Measurements from ENCODE around the gene NFILZ.

Gene NFILZ

DNA sequence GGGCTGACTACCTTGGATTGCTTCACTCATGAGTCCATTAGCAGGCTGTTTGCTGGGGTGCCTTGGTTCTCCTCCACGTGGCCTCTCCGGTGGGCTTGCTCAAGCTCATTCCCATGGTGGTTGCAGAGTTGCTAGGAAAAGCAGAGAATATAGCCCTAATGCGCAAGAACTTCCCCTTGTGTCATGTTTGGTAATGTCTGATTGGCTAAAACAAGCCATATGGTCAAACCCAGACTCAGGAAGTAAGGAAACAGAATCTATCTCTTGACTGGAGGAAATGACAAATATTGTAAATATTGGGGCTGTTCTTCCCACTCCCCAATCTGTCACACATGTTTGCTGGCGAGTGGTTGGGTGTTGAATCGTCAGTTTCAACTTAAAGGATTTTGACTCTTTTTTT is 12.1 kb downstream of the NFILZ start:
- no peak for DNase-seq

DNA sequence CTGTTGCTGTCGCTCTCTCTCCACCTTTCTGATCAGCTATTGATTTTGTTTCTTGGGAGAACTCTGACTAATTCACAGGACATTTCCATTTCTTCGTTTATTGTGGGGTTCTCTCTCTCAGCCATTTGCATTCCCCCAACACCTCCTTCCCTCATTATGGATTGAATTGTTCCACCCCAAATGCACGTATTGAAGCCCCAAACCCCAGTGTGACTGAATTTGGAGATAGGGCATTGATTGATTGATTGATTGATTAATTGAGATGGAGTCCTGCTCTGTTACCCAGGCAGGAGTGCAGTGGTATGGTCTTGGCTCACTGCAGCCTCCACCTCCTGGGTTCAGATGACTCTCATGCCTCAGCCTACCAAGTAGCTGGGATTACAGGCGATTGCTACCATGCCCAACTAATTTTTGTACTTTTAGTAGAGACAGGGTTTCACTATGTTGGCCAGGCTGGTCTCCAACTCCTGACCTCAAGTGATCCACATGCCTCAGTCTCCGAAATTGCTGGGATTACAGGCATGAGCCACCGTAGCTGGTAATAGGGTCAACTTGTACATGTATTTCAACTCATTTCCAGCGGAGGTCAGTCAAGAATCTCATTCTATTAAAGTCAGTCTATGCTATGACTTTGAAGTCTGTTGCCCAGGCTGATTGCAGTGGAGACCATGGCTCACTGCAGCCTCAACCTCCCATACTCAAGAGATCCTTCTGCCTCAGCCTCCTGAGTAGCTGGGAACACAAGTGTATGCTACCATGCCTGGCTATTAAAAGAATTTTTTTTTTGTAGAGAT is 13.6 kb downstream of the NFILZ start:
- DNase-seq = no peak

DNA sequence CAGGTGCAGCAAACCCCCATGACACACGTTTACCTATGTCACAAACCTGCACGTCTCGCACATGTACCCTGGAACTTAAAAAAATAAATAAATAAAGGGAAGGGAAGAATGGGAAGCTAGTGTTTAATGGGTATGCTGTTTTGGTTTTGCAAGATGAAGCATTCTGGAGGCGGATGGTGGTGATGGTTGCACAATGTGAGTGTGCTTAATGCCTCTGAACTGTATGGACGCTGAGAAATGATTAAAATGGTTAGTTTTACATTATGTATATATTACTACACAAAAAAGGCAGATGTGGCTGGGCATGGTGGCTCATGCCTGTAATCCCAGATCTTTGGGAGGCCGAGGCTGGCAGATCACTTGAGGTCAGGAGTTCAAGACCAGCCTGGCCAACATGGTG is 17.8 kb downstream of the NFILZ start:
- DNase-seq = no peak

DNA sequence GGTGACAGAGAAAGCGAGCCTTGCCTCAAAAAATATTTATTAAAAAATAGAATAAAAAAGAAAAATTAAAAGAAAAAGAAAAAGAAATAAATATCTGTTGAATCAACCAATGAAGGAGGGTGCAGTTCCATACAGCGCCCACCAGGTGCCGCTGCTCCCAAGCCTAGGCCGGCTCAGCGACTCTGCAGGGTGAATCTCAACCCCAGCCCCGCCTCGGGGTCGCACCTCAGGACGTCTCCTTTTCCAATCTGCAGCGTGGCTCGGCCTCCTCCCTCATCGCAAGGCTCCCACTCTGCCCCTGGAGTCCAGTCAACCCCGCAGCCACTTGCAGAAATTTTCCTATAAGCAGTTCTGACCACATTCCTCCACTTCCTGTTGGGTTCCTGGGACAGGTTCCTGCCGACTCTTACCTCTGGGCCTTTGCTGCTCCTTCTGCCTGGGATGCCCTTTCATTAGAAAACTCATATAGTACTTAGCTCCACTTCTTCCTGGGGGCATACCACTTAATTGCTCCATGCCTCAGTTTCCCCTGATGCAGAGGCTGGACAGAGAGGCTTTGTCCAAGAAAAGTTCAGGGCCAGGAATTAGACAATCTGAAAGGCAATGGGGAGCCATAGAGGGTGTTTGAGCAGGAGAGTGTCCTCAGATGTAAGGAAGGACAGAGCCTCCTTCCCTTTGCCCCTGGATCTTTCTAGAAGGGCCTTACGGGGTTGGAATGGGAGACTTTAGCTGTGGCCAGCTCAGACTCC is 24.3 kb downstream of the NFILZ start:
- peak; percentile 61 for DNase-seq

DNA sequence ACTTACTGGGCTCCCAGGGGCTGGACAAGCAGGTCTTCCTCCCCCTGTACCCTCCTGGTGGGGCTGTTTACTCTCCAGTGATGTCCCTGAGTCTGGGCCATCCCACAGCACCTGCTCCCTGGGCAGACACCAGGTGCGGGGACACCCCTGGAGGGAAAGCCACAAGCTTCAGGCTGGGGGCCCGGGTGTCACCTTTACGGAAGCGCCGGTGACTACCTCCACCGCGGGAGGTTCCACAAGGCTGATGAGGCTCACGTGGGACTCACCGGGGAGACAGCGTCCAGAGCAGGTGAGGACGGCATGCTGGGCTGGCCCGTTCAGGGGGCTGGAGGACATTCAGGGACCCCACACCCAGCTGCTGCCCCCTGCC is 24.9 kb downstream of the NFILZ start:
- peak; percentile 24 for DNase-seq

DNA sequence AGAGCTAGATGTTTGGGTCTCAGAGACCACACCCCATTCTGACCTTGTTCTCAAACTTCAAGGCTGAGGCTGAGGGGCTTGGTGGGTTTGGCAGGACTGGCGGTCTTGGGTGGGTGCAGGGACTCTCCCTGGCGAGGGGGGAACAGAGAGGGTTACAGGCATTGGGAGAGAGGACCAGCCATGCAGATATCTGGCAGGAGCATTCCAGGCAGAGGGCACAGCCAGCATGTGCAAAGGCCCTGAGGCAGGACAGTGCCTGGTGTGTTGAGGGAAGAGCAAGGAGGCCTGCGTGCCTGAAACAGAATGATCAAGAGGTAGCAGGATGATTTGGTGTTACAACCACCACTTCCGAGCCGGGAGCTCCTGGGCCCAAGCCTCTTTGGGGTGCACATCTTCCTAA is 27.4 kb downstream of the NFILZ start:
- no peak for DNase-seq

DNA sequence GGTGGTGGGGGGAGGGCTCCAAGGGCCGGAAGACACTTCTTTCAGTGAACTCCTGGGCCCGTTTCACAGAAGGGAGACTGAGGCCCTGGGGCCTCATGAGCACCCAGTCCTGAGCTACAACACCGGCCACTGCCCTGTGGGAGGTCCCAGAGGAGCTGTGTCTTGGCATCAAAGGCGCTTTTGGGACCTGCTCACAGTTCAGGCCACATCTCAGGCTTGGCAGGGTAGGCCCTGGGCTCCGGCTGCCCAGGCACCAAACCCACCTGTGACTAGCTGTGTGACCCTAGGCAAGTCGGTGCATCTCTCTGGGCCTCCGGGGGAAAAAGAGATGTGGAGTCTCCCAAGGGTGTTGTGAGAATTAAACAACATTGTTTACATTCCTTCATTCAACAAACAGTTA is 29.5 kb downstream of the NFILZ start:
- no peak for DNase-seq

DNA sequence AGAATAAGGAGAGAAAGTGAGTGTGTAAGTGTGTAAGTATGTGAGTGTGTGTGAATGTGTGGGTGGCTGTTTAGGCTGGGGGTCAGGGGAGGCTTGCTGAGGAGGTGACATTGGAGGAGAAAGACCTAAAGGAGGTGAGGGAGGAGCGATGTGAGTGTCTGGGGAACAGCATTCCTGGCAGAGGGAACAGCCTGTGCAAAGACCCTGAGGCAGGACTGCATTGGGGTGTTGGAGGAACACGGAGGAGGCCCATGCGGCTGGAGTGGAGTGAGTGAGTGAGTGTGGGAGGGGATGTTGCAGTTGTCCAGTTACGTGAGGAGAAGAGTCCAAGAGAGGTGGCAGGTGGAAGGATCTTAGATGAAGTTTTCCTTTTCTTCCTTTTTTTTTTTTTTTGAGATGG is 31.8 kb downstream of the NFILZ start:
- no peak for DNase-seq

DNA sequence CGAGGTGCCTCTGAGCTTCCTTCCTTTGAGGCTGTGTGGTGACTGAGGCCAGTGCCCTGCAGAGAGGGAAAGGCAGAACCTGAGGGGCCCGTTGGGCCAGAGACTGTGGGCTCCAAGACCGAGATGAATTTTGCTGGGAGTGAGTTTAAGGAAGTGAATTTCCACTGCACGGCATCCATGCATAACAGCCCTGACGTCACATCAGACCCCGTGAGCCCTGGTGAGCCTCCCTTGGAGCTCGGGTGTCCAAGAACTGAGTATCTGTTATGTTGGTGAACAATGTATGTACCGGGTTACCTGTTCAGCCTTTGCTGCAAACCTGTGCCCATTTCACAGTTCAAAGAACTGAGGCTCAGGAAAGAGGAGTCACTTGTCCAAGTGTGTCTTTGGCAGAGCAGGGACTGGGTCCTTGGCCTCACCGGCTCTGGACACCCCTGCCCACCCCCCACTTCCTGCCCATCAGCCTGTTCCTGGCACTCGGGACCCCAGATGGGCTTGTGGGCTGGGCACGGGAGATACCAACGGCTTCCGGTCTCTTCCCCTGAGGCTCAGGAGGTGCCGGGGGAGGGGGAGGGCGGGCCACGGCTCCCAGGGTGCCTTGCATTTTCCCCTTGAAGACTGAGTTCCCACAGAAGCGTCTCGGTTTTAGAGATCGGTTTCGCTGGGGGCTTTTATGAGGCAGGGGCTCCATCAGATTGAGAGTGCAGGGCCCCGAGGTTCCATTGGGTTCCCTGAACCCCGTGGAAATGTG is 33.7 kb downstream of the NFILZ start:
- peak; percentile 31 for DNase-seq

DNA sequence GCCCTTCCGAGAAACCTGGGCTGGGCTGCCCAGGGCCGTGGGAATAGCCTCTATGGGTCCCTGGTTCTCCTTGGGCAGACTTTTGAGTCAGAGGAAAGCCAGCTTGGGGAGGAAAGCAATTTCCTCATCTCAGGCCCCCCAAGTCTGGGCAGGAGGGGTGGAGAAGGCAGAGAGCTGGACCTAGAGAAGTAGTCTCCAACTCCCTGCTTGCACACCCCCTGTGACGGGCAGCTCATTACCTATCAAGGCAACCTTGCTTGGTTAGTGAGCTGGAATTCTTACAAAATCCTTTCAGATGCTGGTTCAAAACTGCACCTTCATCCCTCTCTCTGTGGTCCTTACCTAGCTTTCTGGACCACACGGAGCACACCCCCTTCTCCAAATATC is 34.2 kb downstream of the NFILZ start:
- DNase-seq = no peak

DNA sequence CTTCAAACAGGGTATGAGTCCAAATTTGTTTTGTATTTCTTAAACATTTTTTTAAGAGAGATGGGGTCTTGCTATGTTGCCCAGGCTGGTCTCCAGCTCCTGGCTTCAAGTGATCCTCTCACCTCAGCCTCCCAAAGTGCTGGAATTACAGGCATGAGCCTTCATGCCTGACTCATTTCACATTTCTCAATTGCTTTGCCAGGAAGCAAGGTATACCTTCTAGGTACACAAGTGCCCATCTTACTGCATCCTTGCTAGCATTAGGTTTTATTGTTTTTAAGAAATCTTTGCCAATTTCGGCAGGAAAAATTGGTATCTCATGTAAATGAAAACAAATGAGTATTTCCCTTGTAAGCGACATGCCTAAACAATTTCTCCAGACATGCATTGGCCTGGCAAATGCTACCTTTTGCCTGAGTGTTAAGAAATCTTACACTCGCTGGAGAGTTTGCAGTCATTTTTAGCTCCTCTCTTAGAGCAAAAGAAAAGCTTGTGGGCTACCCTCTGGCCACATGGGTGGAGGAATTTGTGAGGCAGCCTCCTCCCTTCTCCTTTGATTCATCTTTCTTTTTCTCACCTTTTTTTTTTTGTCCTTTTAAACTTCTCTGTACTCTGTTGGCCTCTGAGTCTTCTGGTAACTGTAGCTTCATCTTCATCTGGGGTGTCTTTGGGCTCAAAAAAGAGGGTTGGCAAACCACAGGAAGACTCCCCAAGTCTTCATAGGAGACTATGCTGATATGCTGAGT is 35.2 kb downstream of the NFILZ start:
- no peak for DNase-seq

DNA sequence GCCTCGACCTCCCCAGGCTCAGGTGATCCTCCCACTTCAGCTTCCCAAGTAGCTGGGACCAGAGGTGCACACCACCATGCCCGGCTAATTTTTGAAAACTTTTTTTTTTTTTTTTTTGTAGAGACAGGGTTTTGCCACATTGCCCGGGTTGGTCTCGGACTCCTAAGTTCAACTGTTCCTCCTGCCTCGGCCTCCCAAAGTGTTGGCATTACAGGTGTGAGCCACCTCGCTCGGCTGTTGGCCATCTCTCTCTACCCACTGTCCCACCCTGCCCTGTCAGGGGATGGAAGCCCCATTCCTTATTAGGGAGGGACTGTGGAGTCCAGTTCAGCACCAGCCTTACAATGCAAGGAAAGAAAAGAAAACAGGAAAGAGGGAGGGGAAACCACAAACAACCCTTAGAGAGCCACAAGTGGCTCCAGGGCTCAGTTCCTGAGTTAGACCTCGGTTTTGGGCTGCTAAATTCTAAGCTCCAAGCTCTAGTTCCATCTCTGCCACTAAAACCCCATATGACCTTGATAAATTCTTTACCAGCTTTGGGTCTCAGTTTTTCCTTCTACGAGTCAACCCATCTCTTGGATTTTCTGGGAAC is 36.5 kb downstream of the NFILZ start:
- DNase-seq = no peak

DNA sequence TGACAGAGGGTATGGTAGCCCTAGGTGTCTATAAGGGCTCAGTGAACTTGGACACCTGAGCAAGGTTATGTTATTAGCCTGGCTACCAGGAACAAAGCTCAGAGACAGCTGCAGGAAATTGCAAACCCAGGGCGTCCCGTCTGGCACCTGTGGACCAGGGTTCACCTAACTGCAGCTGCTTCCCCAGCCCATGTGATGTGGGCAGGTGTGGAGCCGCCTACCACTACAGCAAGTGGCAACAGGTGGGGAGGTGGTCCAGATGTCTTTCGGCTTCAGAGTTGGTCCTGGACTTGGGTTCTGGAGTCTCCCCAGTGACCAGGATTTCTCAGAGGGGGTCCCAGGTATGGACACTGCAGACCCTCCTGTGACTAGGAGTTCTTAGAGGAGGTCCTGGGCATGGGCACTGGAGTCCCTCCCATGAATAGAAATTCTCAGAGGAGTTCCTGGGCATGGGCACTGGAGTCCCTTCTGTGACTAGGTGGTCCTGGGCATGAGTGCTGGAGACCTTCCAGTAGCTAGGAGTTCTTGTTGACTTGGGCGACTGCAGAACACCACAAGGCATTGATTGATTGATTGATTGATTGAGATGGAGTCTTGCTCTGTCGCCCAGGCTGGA is 43.0 kb downstream of the NFILZ start:
- no peak for DNase-seq

DNA sequence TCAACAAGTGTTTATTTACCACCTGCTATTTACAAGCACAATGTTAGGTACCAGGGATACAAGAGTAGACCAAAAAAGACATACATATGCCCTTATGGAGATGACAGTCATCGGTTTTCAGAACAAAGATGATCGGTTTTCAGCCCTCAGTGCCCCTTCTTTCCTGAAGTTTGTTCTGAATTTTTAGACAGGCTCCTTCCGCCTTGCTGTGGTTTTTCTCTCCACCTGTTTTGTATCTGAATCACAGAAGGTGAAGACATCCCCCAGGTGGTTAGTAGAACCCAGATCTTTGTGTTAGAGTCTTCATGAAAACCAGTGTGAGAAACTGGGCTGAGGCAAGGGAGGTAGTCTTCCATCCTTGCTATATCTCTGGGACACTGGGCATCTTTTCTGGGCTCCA is 44.6 kb downstream of the NFILZ start:
- no peak for DNase-seq

DNA sequence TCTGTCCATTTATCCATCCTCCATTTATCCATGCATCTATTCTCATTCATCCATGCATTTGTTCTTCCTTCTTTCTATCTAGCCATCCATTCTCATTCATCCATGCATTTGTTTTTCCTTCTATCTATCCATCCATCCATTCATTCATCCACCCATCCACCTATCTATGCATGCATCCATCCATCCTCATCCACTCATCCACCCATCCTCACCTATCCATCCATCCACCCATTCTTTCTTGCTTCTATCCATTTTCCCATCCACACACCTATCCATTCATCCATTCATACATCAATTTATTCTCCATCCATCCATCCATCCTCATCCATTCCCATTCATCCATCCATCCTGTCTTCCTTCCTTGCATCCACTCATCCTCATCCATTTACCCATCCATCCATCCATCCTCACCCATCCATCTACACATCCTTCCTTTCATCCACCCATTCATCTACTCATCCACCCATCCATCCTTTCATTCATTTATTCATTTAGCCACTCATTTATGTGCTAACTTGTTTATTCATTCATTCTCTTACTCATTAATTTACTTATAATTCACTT is 47.9 kb downstream of the NFILZ start:
- DNase-seq = no peak
